AG04450 (cell line): ENCODE measurements around the gene ADAM19. TPM values are rescaled to one million over a fixed set of nuclear protein-coding genes. Genes with fewer than 3 reads are reported as not detected.

ENCODE experiments used
- CTCF ChIA-PET: fragments of 300-600, 350-600 bp; formaldehyde crosslinking; extraction: SDS; loops from one replicate; lab custom pipeline; 2022; ENCODE audit warnings: antibody characterized with exemption, inconsistent platforms; lab: Charles Lee
- POLR2A ChIA-PET: fragments of 350-600 bp; formaldehyde crosslinking; extraction: SDS; loops from one replicate; lab custom pipeline; 2021; ENCODE audit warnings: antibody characterized with exemption, inconsistent platforms; lab: Yijun Ruan, JAX
- DNase-seq: peaks from one replicate; pipeline ENCODE4 v3.0.0-alpha.2; 2011; ENCODE audit warnings: low read depth, low spot score
- H3K27ac ChIP-seq: one replicate; pipeline ENCODE4 v1.5.1; 2012; ENCODE audit warnings: low read depth, low read length, control low read depth
- H3K27me3 ChIP-seq: one replicate; pipeline ENCODE4 v1.6.0; 2012; ENCODE audit warnings: low read length; ENCODE audit not compliant: control insufficient read depth, insufficient read depth
- H3K4me3 ChIP-seq: 2 replicates; pipeline ENCODE4 v1.5.1; 2011; ENCODE audit warnings: mild to moderate bottlenecking, low read depth, low read length, control low read depth
- H3K9me3 ChIP-seq: 2 replicates; pipeline ENCODE4 v1.5.1; 2012; ENCODE audit warnings: low read length; ENCODE audit not compliant: control insufficient read depth, insufficient read depth
- CTCF ChIP-seq: IDR thresholded peaks from 2 replicates; pipeline ENCODE4 v1.5.1; 2011; ENCODE audit warnings: low read depth, low read length, control low read depth, inconsistent platforms
- polyA plus RNA-seq: library from polyadenylated mRNA; depleted of rRNA; stranded (reverse); fragments of >200 nt; gene quantifications from 2 replicates; pipeline ENCODE4 v1.2.3, GENCODE V29; 2011

The ADAM19 gene
- polyA plus RNA-seq, 1 experiment = 44.7 TPM

- ChIA-PET POLR2A (no interaction called here), CTCF (interaction anchor here (0.6 to 7.6 kb wide), 12 partner anchors 8 to 247 kb away, joined by 3 to 53 read pairs (median 7); partner anchors contain the start of gene NIPAL4)
- DNase-seq = no peak
- no peaks in the 10 kb centered on the region for H3K9me3 ChIP-seq
- H3K4me3 ChIP-seq = no peak overlapping the region
- no peak for TF ChIP-seq CTCF
- H3K27ac ChIP-seq = no peak overlapping the region
- no peaks in the 10 kb centered on the region for H3K27me3 ChIP-seq
Measured at GRCh38 chr5:157470631-157471030, 104.9 kb downstream of the ADAM19 start.

GRCh38 chr5:157469687-157470086 lies 105.9 kb downstream of the ADAM19 start:
- Histone ChIP-seq H3K4me3 (no peak overlapping the region), H3K27me3 (no peaks in the 10 kb centered on the region), H3K27ac (no peak overlapping the region), H3K9me3 (no peaks in the 10 kb centered on the region)
- CTCF ChIA-PET = interaction anchor here (1.0 to 7.6 kb wide), 7 partner anchors 10 to 273 kb away, joined by 3 to 53 read pairs (median 5); partner anchors contain the start of gene LSM11
- no peak for DNase-seq
- POLR2A ChIA-PET = interaction anchor here (0.6 kb wide), 1 partner anchor 202 kb away, joined by 3 read pairs; the partner anchor contains the start of gene C5orf52
- TF ChIP-seq CTCF = no peak

GRCh38 chr5:157469073-157469472 lies 106.5 kb downstream of the ADAM19 start:
- no peaks in the 10 kb centered on the region for H3K27me3 ChIP-seq
- CTCF ChIA-PET = interaction anchor here (1.0 to 7.6 kb wide), 4 partner anchors 8 to 274 kb away, joined by 3 to 53 read pairs (median 22); partner anchors contain the start of gene LSM11
- no peak for TF ChIP-seq CTCF
- H3K9me3 ChIP-seq = no peaks in the 10 kb centered on the region
- H3K4me3 ChIP-seq = no peak overlapping the region
- H3K27ac ChIP-seq = no peak overlapping the region
- DNase-seq = no peak
- POLR2A ChIA-PET = interaction anchor here (0.6 kb wide), 1 partner anchor 203 kb away, joined by 3 read pairs; the partner anchor contains the start of gene C5orf52

GRCh38 chr5:157468293-157468965 lies 107.1 kb downstream of the ADAM19 start:
- Histone ChIP-seq H3K27me3 (no peaks in the 10 kb centered on the region), H3K4me3 (no peak overlapping the region), H3K9me3 (no peaks in the 10 kb centered on the region), H3K27ac (no peak overlapping the region)
- DNase-seq = no peak
- CTCF ChIA-PET = interaction anchor here (1.2 to 7.6 kb wide), 3 partner anchors 9 to 139 kb away, joined by 3 to 53 read pairs (median 14); no protein-coding TSS in a partner anchor
- TF ChIP-seq CTCF = no peak
- POLR2A ChIA-PET = no interaction called here
